GM21367 (cell line): ENCODE measurements around the gene GSG1L.

Experiments
- ATAC-seq: cut with Tn5 transposase; IDR thresholded peaks from one replicate; pipeline ENCODE4 v1.9.1; 2021; ENCODE audit not compliant: unreplicated experiment

The GSG1L gene

GRCh38 chr16:27799896-27800295, 263.6 kb downstream of the GSG1L start:
- ATAC-seq: no peak

- no peak for ATAC-seq
Observed at GRCh38 chr16:27798241-27798640, 265.3 kb downstream of the GSG1L start.

GRCh38 chr16:27795992-27796614, 267.4 kb downstream of the GSG1L start:
- no peak for ATAC-seq

- no peak for ATAC-seq
Observed at GRCh38 chr16:27793249-27793622, 270.3 kb downstream of the GSG1L start.

GRCh38 chr16:27792486-27793248, 270.8 kb downstream of the GSG1L start:
- no peak for ATAC-seq

GRCh38 chr16:27791404-27791719, 272.2 kb downstream of the GSG1L start:
- no peak for ATAC-seq

GRCh38 chr16:27790546-27791403, 272.7 kb downstream of the GSG1L start:
- ATAC-seq: no peak

- ATAC-seq: no peak
Observed at GRCh38 chr16:27789595-27790241, 273.8 kb downstream of the GSG1L start.

GRCh38 chr16:27789150-27789549, 274.4 kb downstream of the GSG1L start:
- no peak for ATAC-seq

GRCh38 chr16:27787665-27788064, 275.8 kb downstream of the GSG1L start:
- ATAC-seq: no peak

- ATAC-seq: no peak
Observed at GRCh38 chr16:27786923-27787625, 276.4 kb downstream of the GSG1L start.

GRCh38 chr16:27786221-27786922, 277.1 kb downstream of the GSG1L start:
- ATAC-seq: no peak

- ATAC-seq: no peak
Observed at GRCh38 chr16:27785307-27785678, 278.2 kb downstream of the GSG1L start.

GRCh38 chr16:27784351-27785306, 278.9 kb downstream of the GSG1L start:
- ATAC-seq: no peak

GRCh38 chr16:27781981-27782880, 281.3 kb downstream of the GSG1L start:
- ATAC-seq: no peak

- no peak for ATAC-seq
Observed at GRCh38 chr16:27781195-27781524, 282.4 kb downstream of the GSG1L start.

- no peak for ATAC-seq
Observed at GRCh38 chr16:27780468-27781194, 282.9 kb downstream of the GSG1L start.
